ENCODE results near the gene RYR1.
"Not testable (repeated sequence)": the region's sequence is repeated elsewhere in the genome, so short reads cannot be mapped to it uniquely, and the experiment has no call there.

Gene RYR1

DNA sequence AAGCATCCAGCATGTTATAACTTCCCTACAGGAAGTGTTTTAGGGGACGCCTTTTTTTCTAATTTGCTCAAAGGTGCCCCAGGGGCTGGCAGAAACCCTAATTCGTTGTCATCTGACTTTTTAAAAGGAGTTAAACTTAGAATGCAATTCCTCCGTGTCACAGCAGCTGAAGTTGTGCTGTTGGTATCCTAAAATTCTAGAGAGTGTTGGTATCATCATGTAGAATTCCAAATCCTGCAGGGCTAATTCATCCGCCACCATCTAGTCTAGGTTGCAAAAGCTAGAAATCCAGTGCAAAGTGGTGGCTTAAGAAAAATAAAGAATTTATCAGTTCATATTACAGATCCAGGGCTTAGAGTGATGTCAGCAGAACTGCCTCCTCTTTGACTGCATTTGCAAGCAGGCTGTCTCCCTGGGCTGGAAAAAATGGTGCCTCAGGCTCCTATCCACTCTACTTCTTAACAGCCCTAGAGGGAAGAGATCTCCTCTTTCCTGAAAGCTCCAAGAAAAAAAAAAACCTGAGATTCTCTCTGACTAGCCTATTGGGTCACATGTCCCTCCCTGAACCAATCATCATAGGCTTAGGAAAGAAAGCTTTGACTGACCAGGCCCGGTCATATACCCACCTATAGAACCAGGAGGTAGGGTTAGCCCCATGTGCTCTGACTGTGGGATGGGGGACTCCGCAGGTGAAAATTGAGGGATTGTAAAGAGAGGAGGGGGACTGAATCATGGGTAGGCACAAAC lies 111.3 kb downstream of the RYR1 start:
- no peak for DNase-seq

DNA sequence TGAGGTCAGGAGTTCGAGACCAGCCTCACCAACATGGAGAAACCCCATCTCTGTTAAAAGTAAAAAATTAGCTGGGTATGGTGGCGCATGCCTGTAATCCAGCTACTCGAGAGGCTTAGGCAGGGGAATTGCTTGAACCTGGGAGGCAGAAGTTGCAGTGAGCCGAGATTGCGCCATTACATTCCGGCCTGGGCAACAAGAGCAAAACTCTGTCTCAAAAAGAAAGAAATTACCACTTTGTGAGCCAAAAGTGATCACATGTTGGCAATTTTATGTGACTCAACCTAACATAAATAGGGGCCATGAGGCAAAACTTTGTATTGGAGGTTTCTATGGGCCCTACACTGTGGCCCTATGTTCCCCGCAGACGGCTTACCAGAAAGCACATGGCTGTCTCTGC lies 112.1 kb downstream of the RYR1 start:
- no peak for DNase-seq

- DNase-seq = no peak
Measured at GRCh38 chr19:38547421-38547820, 113.9 kb downstream of the RYR1 start.

DNA sequence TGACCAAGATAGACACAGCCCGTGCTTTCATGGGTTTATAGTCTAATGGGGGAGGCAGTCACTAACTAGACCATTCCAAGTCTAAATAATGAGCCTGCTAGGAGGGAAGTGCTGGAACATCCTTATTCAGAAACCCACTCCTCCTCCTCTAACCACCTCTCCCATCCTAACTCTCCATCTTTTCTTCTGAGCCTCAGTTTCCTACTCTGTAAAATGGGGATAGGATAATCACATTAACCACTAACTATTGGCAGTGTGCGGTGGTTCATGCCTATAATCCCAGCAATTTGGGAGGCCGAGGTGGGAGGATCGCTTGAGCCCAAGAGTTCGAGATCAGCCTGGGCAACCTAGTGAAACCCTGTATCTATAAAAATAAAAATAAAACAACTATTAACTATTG lies 115.6 kb downstream of the RYR1 start:
- DNase-seq = no peak

DNA sequence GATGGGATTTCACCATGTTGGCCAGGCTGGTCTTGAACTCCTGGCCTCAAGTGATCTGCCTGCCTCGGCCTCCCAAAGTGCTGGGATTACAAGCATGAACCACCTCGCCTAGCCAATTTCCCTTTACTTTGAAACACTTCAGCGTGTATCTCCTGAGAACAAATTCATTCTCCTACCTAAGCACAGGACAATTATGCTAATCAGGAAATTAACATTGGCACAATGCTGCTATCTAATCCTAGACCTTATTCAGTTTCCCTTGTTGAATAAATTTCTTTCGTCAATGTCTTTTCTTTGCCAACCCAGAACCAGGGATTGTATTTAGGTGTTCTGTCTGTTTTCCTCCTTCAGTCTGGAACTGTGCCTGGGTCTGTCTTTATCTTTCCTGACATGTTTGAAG lies 116.5 kb downstream of the RYR1 start:
- no peak for DNase-seq

GRCh38 chr19:38550376-38550775 lies 116.9 kb downstream of the RYR1 start:
- DNase-seq = no peak

- DNase-seq = no peak
Measured at GRCh38 chr19:38551450-38551813, 117.9 kb downstream of the RYR1 start.

DNA sequence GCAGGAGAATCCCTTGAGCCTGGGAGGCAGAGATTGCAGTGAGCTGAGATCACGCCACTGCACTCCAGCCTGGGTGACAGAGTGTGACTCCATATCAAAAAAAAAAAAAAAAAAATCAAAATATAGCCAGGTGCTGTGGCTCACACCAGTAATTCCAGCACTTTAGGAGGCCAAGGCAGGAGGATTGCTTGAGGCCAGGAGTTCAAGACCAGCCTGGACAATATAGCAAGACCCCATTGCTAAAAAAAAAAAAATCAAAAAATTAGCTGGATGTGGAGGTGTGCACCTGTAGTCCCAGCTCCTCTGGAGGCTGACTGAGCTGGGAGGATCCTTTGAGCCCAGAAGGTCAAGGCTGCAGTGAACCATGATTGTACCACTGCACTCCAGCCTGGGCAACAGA lies 119.7 kb downstream of the RYR1 start:
- DNase-seq = not testable (repeated sequence)

DNA sequence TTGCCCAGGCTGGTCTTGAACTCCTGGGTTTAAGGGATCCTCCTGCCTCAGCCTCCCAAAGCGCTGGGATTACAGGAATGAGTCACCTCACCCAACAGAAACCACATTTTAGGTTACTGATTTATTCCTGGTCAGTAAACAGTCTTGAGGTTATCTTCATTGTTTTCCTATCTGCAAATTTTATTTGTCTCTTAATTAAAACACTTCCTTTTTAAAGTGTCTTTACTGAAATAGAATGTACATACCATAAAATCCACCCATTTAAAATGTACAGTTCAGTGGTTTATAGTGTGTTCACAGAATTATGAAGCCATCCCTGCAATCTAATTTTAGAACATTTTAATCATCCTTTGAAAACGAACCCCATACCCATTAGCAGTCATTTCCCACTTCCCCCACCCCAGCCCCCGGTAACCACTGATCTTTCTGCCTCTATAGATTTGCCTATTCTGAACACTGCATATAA lies 121.2 kb downstream of the RYR1 start:
- no peak for DNase-seq

GRCh38 chr19:38555200-38555599 lies 121.7 kb downstream of the RYR1 start:
- no peak for DNase-seq

GRCh38 chr19:38556521-38557174 lies 123.2 kb downstream of the RYR1 start:
- DNase-seq = no peak

DNA sequence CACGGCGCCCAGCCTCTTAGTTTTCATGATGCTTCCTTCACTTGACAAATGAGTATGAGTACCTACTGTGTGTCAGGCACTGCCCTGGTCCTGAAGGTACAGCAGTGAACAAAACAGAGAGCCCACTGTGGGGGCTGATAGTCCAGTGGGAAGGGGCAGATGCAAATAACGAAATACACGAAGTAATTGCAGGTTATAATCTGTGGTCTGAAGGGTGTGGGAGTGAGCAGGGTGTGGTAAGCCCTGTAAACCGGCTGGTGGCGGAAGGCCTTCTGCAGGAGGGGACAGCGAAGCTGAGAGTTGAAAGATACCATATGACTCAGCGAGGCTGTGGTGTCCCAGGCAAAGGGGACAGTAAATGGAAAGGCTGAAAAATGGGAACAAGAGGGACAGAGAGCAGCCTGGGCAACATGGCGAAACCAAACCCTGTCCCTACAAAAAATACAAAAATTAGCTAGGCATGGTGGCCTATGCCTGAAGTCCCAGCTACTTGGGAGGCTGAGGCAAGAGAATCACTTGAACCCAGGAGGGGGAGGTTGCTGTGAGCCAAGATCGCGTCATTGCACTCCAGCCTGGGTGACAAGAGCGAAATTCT lies 123.8 kb downstream of the RYR1 start:
- no peak for DNase-seq

- not testable (repeated sequence) for DNase-seq
Measured at GRCh38 chr19:38558933-38559332, 125.4 kb downstream of the RYR1 start.

GRCh38 chr19:38559428-38560401 lies 126.2 kb downstream of the RYR1 start:
- DNase-seq = no peak

DNA sequence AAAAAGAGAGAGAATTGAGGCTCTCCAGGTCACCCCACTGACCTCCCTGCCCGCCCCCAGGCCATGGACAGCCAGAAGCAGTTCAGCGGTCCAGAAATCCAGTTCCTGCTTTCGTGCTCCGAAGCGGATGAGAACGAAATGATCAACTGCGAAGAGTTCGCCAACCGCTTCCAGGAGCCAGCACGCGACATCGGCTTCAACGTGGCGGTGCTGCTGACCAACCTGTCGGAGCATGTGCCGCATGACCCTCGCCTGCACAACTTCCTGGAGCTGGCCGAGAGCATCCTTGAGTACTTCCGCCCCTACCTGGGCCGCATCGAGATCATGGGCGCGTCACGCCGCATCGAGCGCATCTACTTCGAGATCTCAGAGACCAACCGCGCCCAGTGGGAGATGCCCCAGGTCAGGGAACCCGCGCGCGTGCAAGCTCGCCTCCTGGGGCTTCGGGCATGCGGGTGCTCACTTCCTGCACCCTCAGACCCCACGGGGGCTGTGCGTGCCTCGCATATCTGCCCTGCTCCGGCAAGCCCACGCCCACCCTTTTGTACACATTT lies 127.6 kb downstream of the RYR1 start:
- no peak for DNase-seq

GRCh38 chr19:38561658-38562057 lies 128.2 kb downstream of the RYR1 start:
- no peak for DNase-seq

GRCh38 chr19:38562096-38562495 lies 128.6 kb downstream of the RYR1 start:
- no peak for DNase-seq

DNA sequence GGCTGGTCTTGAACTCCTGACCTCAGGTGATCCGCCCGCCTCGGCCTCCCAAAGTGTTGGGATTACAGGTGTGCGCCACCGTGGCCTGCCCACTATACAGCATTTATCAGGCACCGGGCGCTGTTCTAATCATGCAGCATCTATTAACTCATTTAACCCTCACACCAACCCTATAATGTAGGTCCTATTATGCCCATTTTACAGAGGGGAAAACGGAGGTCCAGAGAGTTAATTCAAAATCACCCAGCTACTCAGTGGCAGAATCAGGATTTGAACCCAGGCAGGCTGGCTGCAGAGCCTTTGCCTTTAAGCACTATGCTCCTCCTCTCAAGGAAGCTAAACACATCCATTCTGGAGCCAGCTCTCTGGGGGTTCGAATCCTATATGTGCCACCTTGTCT lies 130.0 kb downstream of the RYR1 start:
- no peak for DNase-seq

- no peak for DNase-seq
Measured at GRCh38 chr19:38564981-38565690, 131.6 kb downstream of the RYR1 start.

DNA sequence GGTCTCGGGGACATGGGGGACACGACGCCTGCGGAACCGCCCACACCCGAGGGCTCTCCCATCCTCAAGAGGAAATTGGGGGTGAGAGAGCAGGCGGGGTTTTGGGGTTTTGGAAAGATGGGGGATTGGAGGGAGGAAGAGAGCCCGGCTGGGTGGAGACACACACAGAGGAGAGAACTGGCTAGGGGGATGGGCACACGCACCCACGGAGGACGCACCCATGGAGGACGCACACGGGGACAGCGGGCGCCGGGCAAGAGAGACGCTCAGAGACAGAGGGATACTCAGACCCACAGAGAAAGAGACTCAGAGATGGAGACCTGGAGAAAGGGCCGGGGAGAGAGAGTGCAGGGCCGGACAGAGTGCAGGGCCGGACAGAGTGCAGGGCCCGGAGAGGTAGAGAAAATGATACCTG lies 132.2 kb downstream of the RYR1 start:
- no peak for DNase-seq

GRCh38 chr19:38569368-38569983 lies 136.0 kb downstream of the RYR1 start:
- DNase-seq = no peak

- DNase-seq = no peak
Measured at GRCh38 chr19:38571682-38572081, 138.2 kb downstream of the RYR1 start.

Data from NCI-H345 (cell line).